Motor neuron (in vitro differentiated cells): Measurements from ENCODE around the gene NOM1. TPM values are rescaled to one million over a fixed set of nuclear protein-coding genes. Genes with fewer than 3 reads are reported as not detected.
A peak's percentile ranks its signal among the peaks of the same experiment; 100 is the strongest.

Source experiments
- ATAC-seq, 8 experiments: fragments of 200-7000 bp; cut with Tn5 transposase; replicated peaks in 6 of 8; 2 replicates each; pipeline ENCODE4 v1.8.0; 2021; ENCODE audit warnings: mild to moderate bottlenecking in 8 of 8, moderate library complexity in 8 of 8
- H3K27ac ChIP-seq, 2 donors: fragments of 250-450 bp; sonication (Bioruptor Pico); 2 replicates each; pipeline ENCODE4 v1.9.0; 2021; ENCODE audit warnings: antibody characterized with exemption in 2 of 2, mild to moderate bottlenecking in 2 of 2, moderate library complexity in 1 of 2
- H3K4me1 ChIP-seq, 2 donors: fragments of 250-450 bp; sonication (Bioruptor Pico); replicated peaks in 1 of 2; 2 replicates each; pipeline ENCODE4 v1.6.1; 2021; ENCODE audit warnings: antibody characterized with exemption in 2 of 2, mild to moderate bottlenecking in 2 of 2, moderate library complexity in 1 of 2
- H3K4me3 ChIP-seq, 5 donors: fragments of 250-450 bp; sonication (Bioruptor Pico); 2 replicates each; pipeline ENCODE4 v1.9.0; 2021; ENCODE audit warnings: antibody characterized with exemption in 5 of 5, mild to moderate bottlenecking in 5 of 5, moderate library complexity in 4 of 5
- WGBS, 10 experiments: fragments of 450-650 bp; shearing (Covaris generic); methylation state at CpG; one replicate each; pipeline ENCODE4 v1.0.0; 2022; 5-methylcytosine and 5-hydroxymethylcytosine counted together
- in situ Hi-C, 9 experiments: fragments of 400-800 bp; cut with MboI; loops; one replicate each; pipeline ENCODE4 v1.15.0; 2021; ENCODE audit warnings: low sequenced_read_pairs in 9 of 9, low pct_unique_long_range_greater_than_20kb in 2 of 9; ENCODE audit not compliant: unreplicated experiment in 9 of 9
- total RNA-seq, 8 experiments: library from RNA; unstranded; fragments of 300-600 nt; gene quantifications; 2 replicates each; pipeline versions ENCODE4 v1.2.3 to v1.2.4, GENCODE V29; 2022

The NOM1 gene
- total RNA-seq, 8 experiments from 2014 or later: 7.2 to 44.4 (median 9.5) TPM

GRCh38 chr7:156969972-156970420 lies 20.5 kb downstream of the NOM1 start:
- WGBS, 10 experiments: 70 to 100% (median 87%) methylated on average over 1 to 3 of the region's 3 CpGs; no CpG with 5 or more reads in 4 of the 10 experiments
- ATAC-seq: peak in 5 of 8 experiments; percentile 21 to 76 (median 69)
- H3K27ac ChIP-seq: no peak overlapping the region
- H3K4me3 ChIP-seq: no peak overlapping the region
- H3K4me1 ChIP-seq: no peaks in the 10 kb centered on the region
- in situ Hi-C loops: loop anchor here in 4 of 9 experiments (25.0 kb wide), 2 partner anchors 167 to 292 kb away; partner anchors contain the start of gene UBE3C (in 1 of the 4)

- Histone ChIP-seq H3K4me3 (no peak overlapping the region), H3K27ac (no peak overlapping the region), H3K4me1 (no peaks in the 10 kb centered on the region)
- 90 to 100% (median 100%) methylated on average over 1 to 5 of the region's 5 CpGs; no CpG with 5 or more reads in 1 of the 10 experiments for WGBS, 10 experiments
- no peak for ATAC-seq
- in situ Hi-C loops: no loop called here
These were observed 26.1 kb downstream of the NOM1 start for GRCh38 chr7:156975620-156976019.

GRCh38 chr7:156979007-156979606 lies 29.6 kb downstream of the NOM1 start:
- in situ Hi-C loops: no loop called here
- Histone ChIP-seq H3K4me1 (no peaks in the 10 kb centered on the region), H3K27ac (no peak overlapping the region), H3K4me3 (no peak overlapping the region)
- WGBS, 10 experiments: 83 to 100% (median 89%) methylated on average over 1 of the region's 1 CpG; no CpG with 5 or more reads in 1 of the 10 experiments
- ATAC-seq: no peak

GRCh38 chr7:156979711-156980110 lies 30.2 kb downstream of the NOM1 start:
- ATAC-seq: no peak
- H3K27ac ChIP-seq: no peak overlapping the region
- in situ Hi-C loops: no loop called here
- H3K4me1 ChIP-seq: no peaks in the 10 kb centered on the region
- H3K4me3 ChIP-seq: no peak overlapping the region
- WGBS, 10 experiments: 80 to 100% (median 93%) methylated on average over 1 to 4 of the region's 4 CpGs

- no peaks in the 10 kb centered on the region for H3K4me1 ChIP-seq
- no peak overlapping the region for H3K27ac ChIP-seq
- ATAC-seq: peak in 3 of 8 experiments; percentile 82 to 91 (median 87)
- in situ Hi-C loops: no loop called here
- no peak overlapping the region for H3K4me3 ChIP-seq
- 0 to 100% (median 80%) methylated on average over 2 to 14 of the region's 14 CpGs; no CpG with 5 or more reads in 1 of the 10 experiments for WGBS, 10 experiments
These were observed 34.8 kb downstream of the NOM1 start for GRCh38 chr7:156984174-156984891.

GRCh38 chr7:156985101-156985992 lies 35.8 kb downstream of the NOM1 start:
- peak in 3 of 8 experiments; percentile 22 to 86 (median 65) for ATAC-seq
- in situ Hi-C loops: no loop called here
- Histone ChIP-seq H3K27ac (no peak overlapping the region), H3K4me1 (no peaks in the 10 kb centered on the region), H3K4me3 (no peak overlapping the region)
- WGBS, 10 experiments: 36 to 71% (median 63%) methylated on average over 2 to 10 of the region's 29 CpGs; no CpG with 5 or more reads in 4 of the 10 experiments

GRCh38 chr7:156986378-156986777 lies 36.9 kb downstream of the NOM1 start:
- Histone ChIP-seq H3K27ac (no peak overlapping the region), H3K4me1 (no peaks in the 10 kb centered on the region), H3K4me3 (no peak overlapping the region)
- in situ Hi-C loops: no loop called here
- 76 to 100% (median 92%) methylated on average over 2 to 8 of the region's 8 CpGs; no CpG with 5 or more reads in 3 of the 10 experiments for WGBS, 10 experiments
- ATAC-seq: no peak

- no peak overlapping the region for H3K4me3 ChIP-seq
- WGBS, 10 experiments: 44 to 100% (median 80%) methylated on average over 1 to 12 of the region's 27 CpGs; no CpG with 5 or more reads in 2 of the 10 experiments
- in situ Hi-C loops: no loop called here
- H3K27ac ChIP-seq: no peak overlapping the region
- no peaks in the 10 kb centered on the region for H3K4me1 ChIP-seq
- ATAC-seq: peak in 1 of 8 experiments; percentile 48
These were observed 39.1 kb downstream of the NOM1 start for GRCh38 chr7:156988343-156989185.

- ATAC-seq: no peak
- WGBS, 10 experiments: 69 to 94% (median 92%) methylated on average over 2 to 7 of the region's 25 CpGs; no CpG with 5 or more reads in 6 of the 10 experiments
- in situ Hi-C loops: no loop called here
- H3K4me3 ChIP-seq: no peak overlapping the region
- no peak overlapping the region for H3K27ac ChIP-seq
- no peaks in the 10 kb centered on the region for H3K4me1 ChIP-seq
These were observed 40.4 kb downstream of the NOM1 start for GRCh38 chr7:156989766-156990535.

GRCh38 chr7:156993021-156993924 lies 43.8 kb downstream of the NOM1 start:
- no peak overlapping the region for H3K4me3 ChIP-seq
- ATAC-seq: no peak
- no peak overlapping the region for H3K27ac ChIP-seq
- in situ Hi-C loops: no loop called here
- WGBS, 10 experiments: 34 to 100% (median 81%) methylated on average over 1 to 10 of the region's 32 CpGs; no CpG with 5 or more reads in 2 of the 10 experiments
- no peaks in the 10 kb centered on the region for H3K4me1 ChIP-seq

- 57 to 100% (median 72%) methylated on average over 1 to 9 of the region's 10 CpGs; no CpG with 5 or more reads in 5 of the 10 experiments for WGBS, 10 experiments
- H3K4me1 ChIP-seq: no peaks in the 10 kb centered on the region
- ATAC-seq: no peak
- in situ Hi-C loops: no loop called here
- no peak overlapping the region for H3K4me3 ChIP-seq
- H3K27ac ChIP-seq: no peak overlapping the region
These were observed 44.4 kb downstream of the NOM1 start for GRCh38 chr7:156993925-156994235.
